ENCODE data around the gene SEC31B.

DNA sequence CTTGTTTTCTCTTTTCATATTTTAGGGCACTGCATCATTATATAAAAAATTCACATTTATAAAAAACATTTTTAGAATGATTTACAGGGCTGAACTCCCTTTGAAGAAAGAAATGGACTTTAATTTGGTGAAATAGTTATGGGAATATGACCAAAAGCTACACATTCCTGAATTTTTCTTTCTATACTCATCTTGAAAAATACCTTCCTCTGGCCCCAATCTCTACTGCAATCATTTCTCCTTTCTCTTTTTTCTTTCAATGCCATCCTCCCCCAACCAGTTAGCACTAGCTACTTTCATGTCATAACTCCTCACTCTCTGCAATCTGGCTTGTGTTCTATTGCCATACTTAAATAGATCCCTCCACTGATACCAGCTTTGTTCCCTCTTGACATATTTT, 50.7 kb downstream of the SEC31B start:
- TF ChIP-seq CTCF (IDR thresholded peaks at IDR 0.05): no peak
- TF ChIP-seq POLR2A (IDR thresholded peaks at IDR 0.05): no peak
